Putamen (tissue), 1 donor: ENCODE results near the gene NFIA.

Source experiments
- DNase-seq: peaks from one replicate; pipeline ENCODE4 v3.0.0-alpha.2; 2016; ENCODE audit warnings: low spot score

NFIA gene

GRCh38 chr1:61247051-61247825, 164.9 kb downstream of the NFIA start:
- DNase-seq = no peak

- DNase-seq = no peak
Measured at GRCh38 chr1:61247881-61248752, 165.8 kb downstream of the NFIA start.

- DNase-seq = no peak
Measured at GRCh38 chr1:61250933-61251332, 168.6 kb downstream of the NFIA start.

GRCh38 chr1:61253059-61253735, 170.8 kb downstream of the NFIA start:
- DNase-seq = no peak

GRCh38 chr1:61253912-61254633, 171.7 kb downstream of the NFIA start:
- DNase-seq = no peak

- no peak for DNase-seq
Measured at GRCh38 chr1:61254634-61255357, 172.4 kb downstream of the NFIA start.

- DNase-seq = no peak
Measured at GRCh38 chr1:61255358-61255703, 173.0 kb downstream of the NFIA start.

- DNase-seq = no peak
Measured at GRCh38 chr1:61259379-61260148, 177.2 kb downstream of the NFIA start.

GRCh38 chr1:61260171-61260570, 177.8 kb downstream of the NFIA start:
- DNase-seq = no peak

- DNase-seq = no peak
Measured at GRCh38 chr1:61261595-61261994, 179.2 kb downstream of the NFIA start.

- no peak for DNase-seq
Measured at GRCh38 chr1:61263905-61264824, 181.8 kb downstream of the NFIA start.

GRCh38 chr1:61264825-61265242, 182.5 kb downstream of the NFIA start:
- no peak for DNase-seq

GRCh38 chr1:61265665-61266064, 183.3 kb downstream of the NFIA start:
- no peak for DNase-seq

GRCh38 chr1:61266738-61267137, 184.4 kb downstream of the NFIA start:
- no peak for DNase-seq

- DNase-seq = peak; percentile 88
Measured at GRCh38 chr1:61268546-61269240, 186.3 kb downstream of the NFIA start.

GRCh38 chr1:61269602-61270001, 187.2 kb downstream of the NFIA start:
- no peak for DNase-seq

GRCh38 chr1:61270107-61270506, 187.7 kb downstream of the NFIA start:
- no peak for DNase-seq

GRCh38 chr1:61270761-61271411, 188.5 kb downstream of the NFIA start:
- DNase-seq = no peak
